HG03175 (cell line): ENCODE data around the gene MLLT11.
A peak's percentile ranks its signal among the peaks of the same experiment; 100 is the strongest.
"Not testable (repeated sequence)": the region's sequence is repeated elsewhere in the genome, so short reads cannot be mapped to it uniquely, and the experiment has no call there.

Experiments used
- ATAC-seq: cut with Tn5 transposase; IDR thresholded peaks from one replicate; pipeline ENCODE4 v1.9.1; 2021; ENCODE audit warnings: mild to moderate bottlenecking, moderate library complexity; ENCODE audit not compliant: unreplicated experiment

The MLLT11 gene

DNA sequence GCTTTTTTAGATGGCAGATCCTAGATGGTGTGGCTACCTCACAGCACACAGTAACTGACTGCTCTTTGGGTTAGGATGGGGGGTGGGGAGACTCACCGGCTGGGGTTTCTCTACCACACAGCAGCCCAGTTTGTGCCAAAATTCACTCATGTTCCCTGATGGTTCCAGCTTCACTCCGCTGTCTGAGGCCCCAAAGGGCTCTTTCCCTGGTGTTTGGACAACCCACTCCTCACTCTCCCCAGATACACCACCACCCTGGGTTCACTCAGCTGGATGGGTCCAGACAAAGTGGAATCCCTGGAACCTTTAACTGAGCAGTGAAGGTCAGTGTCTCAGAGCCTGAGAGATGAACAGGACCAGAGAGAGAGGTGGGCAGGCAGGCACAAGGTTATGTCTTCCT, 4.6 kb upstream of the MLLT11 start:
- ATAC-seq = no peak

DNA sequence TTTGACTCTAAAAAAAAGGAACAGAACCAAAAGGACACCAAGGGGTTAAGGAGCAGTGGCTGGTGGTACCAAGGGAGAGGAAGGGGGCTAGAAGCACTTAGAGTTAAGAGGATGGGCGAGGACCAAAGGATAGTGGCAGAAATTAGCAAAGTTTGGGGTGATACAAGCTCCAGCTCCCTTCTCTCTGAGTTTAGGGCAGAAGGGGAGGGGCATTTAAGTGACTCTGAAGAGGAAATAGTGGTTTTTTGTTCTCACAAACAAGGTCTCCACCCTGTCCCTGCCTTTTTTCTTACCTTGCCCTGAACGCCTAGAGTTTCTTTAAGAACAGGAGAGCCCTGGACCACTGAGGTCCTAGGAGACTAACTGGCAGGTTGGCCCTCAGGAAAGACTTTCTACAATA, 4.0 kb upstream of the MLLT11 start:
- ATAC-seq = no peak

GRCh38 chr1:151058692-151059091, 1.5 kb upstream of the MLLT11 start:
- no peak for ATAC-seq

- peak; percentile 88 for ATAC-seq
Observed at GRCh38 chr1:151059109-151060006, 839 bp upstream of the MLLT11 start, which contains the start of gene CDC42SE1. Gene CDC42SE1, minus strand, starts transcription at chr1:151059622. Its CDS starts 3,892 bp downstream, at chr1:151055730.

DNA sequence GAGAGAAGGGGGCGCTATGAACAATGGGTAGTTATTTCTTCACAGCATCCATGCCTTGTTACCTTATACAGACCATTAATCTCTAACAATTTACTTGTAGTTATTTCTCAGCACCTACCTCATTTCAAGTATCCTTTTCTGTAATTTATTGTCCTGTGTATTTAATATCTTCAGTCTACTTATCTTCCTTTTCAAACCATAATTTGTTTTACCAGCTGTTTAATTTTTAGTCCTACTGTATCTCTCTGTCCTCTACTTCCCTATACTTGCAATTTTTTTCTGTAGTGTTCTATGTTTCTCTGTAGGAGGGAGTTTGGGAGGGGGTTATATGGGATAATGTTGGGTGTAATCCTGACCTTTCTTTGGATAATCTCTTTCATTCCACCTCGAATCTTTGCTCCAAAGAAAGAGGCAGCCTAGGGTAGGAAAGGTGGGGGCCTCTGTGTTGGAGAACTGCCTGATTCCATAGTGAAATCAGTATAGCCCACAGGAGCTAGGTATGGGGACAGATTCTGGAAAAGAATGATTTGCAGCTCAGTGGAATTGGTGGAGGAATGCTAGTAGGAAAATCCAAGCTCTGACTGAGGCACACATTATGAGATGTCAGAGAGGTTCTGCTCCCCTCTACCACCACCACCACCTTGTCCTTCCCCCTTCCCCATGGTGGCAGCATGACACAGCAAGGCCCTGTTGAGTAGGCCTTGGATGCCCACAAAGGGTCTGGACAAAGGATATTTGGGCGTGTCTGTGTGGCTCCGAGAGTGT, 642 bp downstream of the MLLT11 start:
- no peak for ATAC-seq

- ATAC-seq = no peak
Observed at GRCh38 chr1:151061704-151062103, 1.5 kb downstream of the MLLT11 start.

DNA sequence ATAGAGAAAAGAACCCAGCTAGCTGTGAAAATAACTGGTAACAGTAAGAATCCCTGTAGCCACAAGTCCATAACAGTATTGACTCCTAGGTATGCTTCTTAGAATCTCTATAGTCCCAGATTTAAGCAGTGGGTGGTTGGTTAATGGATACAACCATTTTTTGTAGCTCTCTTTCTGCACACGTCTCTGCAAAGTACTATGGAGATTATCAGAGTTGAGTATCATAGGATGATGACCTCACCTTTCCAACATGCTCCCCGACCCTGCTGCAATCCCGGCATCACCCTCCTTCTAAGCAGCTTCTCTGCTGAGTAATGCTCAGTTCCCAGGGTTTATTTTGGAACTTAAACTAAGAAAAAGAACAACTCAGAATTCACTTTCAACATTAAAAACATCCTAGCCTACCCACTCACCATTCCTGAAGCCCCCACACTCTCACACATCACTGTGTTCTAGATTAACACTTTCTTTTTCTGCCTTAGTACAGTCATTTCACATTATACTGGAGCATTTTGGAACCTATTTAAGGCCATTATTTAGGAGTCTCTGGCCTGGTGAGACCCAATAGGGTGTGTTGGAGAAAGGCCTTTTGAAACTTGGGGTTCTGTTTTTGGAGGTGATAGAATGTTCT, 2.7 kb downstream of the MLLT11 start:
- no peak for ATAC-seq

GRCh38 chr1:151065089-151065645, 5.0 kb downstream of the MLLT11 start:
- ATAC-seq = no peak

DNA sequence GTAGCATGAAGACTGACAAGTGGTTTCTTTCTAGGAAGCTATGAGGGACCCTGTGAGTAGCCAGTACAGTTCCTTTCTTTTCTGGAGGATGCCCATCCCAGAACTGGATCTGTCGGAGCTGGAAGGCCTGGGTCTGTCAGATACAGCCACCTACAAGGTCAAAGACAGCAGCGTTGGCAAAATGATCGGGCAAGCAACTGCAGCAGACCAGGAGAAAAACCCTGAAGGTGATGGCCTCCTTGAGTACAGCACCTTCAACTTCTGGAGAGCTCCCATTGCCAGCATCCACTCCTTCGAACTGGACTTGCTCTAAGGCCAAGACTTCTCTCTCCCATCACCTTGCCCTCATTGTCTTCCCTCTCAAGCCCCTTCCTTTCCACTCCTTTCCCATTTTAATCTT, 7.0 kb downstream of the MLLT11 start:
- ATAC-seq = no peak

GRCh38 chr1:151069103-151069486, 8.9 kb downstream of the MLLT11 start:
- no peak for ATAC-seq

- ATAC-seq = peak; percentile 86
Observed at GRCh38 chr1:151070474-151071276, 10.5 kb downstream of the MLLT11 start, which contains the start of gene GABPB2. Gene GABPB2, plus strand, starts transcription at chr1:151070761. Its CDS starts 17,429 bp downstream, at chr1:151088190.

- no peak for ATAC-seq
Observed at GRCh38 chr1:151072224-151072623, 12.0 kb downstream of the MLLT11 start.

DNA sequence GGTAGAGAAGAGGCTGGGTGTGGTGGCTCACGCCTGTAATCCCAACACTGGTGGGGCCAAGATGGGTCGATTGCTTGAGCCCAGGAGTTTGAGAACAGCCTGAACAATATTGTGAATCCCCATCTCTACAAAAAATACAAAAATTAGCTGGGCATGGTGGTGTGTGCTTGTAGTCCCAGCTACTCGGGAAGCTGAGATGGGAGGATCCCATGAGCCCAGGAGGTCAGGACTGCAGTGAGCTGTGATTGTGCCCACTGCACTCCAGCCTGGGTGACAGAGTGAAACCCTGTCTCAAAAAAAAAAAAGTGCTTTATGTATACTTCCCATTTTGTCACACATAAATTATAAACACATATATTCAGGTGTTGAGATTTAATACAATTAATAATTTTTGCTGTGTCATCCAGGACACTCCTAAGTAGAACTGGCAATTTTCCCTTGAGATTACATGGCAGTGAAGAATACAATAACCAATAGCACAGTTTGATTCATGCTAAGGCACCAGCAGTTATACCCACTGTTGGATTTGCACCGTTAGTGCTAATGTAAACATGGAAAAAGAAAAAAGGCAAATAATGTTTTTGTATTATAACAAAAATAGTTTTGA, 25.9 kb downstream of the MLLT11 start:
- no peak for ATAC-seq

DNA sequence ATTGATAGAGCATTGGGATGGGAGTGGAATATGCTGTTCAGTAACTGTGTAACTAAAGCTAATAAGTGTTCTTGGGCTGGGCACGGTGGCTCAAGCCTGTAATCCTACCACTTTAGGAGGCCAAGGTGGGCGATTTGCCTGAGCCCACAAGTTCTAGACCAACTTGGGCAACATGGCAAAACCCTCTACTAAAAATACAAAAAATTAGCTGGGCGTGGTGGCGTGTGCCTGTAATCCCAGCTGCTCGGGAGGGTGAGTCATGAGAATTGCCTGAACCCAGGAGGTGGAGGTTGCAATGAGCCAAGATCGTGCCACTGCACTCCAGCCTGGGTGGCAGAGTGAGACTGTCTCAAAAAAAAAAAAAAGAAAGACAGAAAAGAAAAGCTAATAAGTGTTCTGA, 37.2 kb downstream of the MLLT11 start:
- not testable (repeated sequence) for ATAC-seq

DNA sequence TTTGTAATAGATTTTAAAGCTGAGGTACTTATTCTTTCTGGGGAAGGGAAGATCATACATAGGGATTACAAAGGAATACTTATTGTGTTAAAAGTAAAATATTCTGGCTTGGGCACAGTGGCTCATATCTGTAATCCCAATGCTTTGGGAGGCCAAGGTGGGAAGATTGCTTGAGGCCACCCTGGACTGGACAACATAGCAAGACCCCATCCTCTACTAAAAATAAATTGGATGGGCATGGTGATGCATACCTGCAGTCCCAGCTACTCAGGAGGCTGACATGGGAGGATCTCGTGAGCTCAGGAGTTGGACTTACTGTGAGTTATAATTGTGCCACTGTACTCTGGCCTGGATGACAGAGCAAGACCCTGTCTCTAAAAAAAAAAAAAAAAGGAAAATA, 37.9 kb downstream of the MLLT11 start:
- ATAC-seq = no peak

- ATAC-seq = no peak
Observed at GRCh38 chr1:151104630-151105029, 44.4 kb downstream of the MLLT11 start.

DNA sequence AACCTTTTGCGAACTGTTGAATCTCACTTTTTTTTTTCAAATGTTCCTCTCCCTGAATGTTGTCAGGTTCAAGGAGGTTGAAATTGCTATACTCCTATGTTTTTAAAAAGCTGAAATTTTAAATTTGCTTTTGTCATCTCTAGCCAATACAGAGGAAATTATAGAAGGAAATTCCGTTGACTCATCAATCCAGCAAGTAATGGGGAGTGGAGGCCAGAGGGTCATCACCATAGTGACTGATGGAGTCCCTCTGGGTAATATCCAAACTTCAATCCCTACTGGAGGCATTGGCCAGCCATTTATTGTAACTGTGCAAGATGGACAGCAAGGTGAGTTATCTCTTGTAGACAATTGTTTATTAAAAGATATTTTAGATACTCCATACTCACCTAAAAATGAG, 46.7 kb downstream of the MLLT11 start:
- no peak for ATAC-seq

DNA sequence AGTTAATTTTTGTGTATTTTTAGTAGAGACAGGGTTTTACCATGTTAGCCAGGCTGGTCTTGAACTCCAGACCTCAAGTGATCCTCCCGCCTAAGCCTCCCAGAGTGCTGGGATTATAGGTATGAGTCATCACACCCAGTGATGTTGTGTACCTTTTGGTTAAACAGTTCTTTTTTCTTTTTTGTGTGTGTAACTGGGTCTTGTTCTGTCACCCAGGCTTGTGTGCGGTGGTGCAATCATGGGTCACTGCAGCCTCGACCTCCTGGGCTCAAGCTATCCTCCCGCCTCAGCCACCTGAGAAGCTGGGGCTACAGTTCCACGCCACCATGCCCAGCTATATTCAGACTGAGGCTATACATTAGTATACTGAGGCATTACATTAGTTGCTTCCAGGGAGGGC, 48.1 kb downstream of the MLLT11 start:
- ATAC-seq = no peak

GRCh38 chr1:151113877-151114276, 53.7 kb downstream of the MLLT11 start:
- ATAC-seq = no peak
